H1 (cell line): ENCODE data around the gene SH3PXD2B. TPM values are rescaled to one million over a fixed set of nuclear protein-coding genes. Genes with fewer than 3 reads are reported as not detected.

Experiments
- CTCF ChIA-PET: fragments of 300-600 bp; sonication (Branson Sonifier 250); formaldehyde crosslinking; loops from one replicate; lab custom pipeline; 2021; ENCODE audit not compliant: partially characterized antibody; lab: Charles Lee
- POLR2A ChIA-PET: fragments of 300-600 bp; sonication (Branson Sonifier 250); formaldehyde crosslinking; loops from one replicate; lab custom pipeline; 2021; ENCODE audit warnings: inconsistent platforms; ENCODE audit not compliant: partially characterized antibody; lab: Charles Lee
- DNase-seq, 2 experiments: peaks; one replicate each; pipeline versions ENCODE4 v3.0.0 to v3.0.0-alpha.2; 2010 to 2022; ENCODE audit warnings: low spot score in 2 of 2, low read depth in 1 of 2, mixed read lengths in 1 of 2
- FAIRE-seq: peaks from 2 replicates; lab custom pipeline; 2011; peaks lifted over from hg19 to GRCh38; lab: Jason Lieb, UNC
- H2AFZ ChIP-seq: 2 replicates; pipeline ENCODE4 v1.8.1; 2012; ENCODE audit warnings: low read length, inconsistent platforms
- H2AK5ac ChIP-seq: 2 replicates; pipeline ENCODE4 v1.6.1; 2013; ENCODE audit warnings: low read depth, low read length
- H2BK120ac ChIP-seq: replicated peaks from 2 replicates; pipeline ENCODE3; 2013; ENCODE audit warnings: low read depth, low read length, inconsistent platforms
- H2BK12ac ChIP-seq: 2 replicates; pipeline ENCODE4 v1.6.1; 2013; ENCODE audit warnings: low read depth, low read length
- H2BK15ac ChIP-seq: 2 replicates; pipeline ENCODE4 v1.6.1; 2013; ENCODE audit warnings: low read length
- H2BK20ac ChIP-seq: 2 replicates; pipeline ENCODE4 v1.6.1; 2013; ENCODE audit warnings: low read length
- H2BK5ac ChIP-seq: 2 replicates; pipeline ENCODE4 v1.6.1; 2013; ENCODE audit warnings: low read depth, low read length
- H3K14ac ChIP-seq: 2 replicates; pipeline ENCODE4 v1.6.1; 2013; ENCODE audit warnings: inconsistent platforms; ENCODE audit not compliant: insufficient read length
- H3K18ac ChIP-seq: 2 replicates; pipeline ENCODE4 v1.6.1; 2013; ENCODE audit warnings: low read length; ENCODE audit errors: extremely low read depth
- H3K23ac ChIP-seq: 2 replicates; pipeline ENCODE4 v1.6.1; 2013; ENCODE audit warnings: inconsistent platforms; ENCODE audit not compliant: insufficient read length
- H3K23me2 ChIP-seq: 2 replicates; pipeline ENCODE4 v1.6.1; 2013; ENCODE audit warnings: low read depth, low read length
- H3K27ac ChIP-seq: 2 replicates; pipeline ENCODE4 v1.6.1; 2011; ENCODE audit warnings: low read depth, low read length, inconsistent platforms
- H3K27me3 ChIP-seq, 4 experiments: replicated peaks in 1 of 4; 1 replicate in 1 of 4; 2 replicates in 3 of 4; pipeline versions ENCODE4 v1.6.1 to v1.8.1; 2011 to 2013; ENCODE audit warnings: low read length in 3 of 4, mild to moderate bottlenecking in 3 of 4, inconsistent platforms in 2 of 4, mixed read lengths in 2 of 4, moderate library complexity in 1 of 4; ENCODE audit not compliant: control insufficient read depth in 3 of 4, insufficient read depth in 3 of 4; ENCODE audit errors: extremely low read depth in 1 of 4
- H3K36me3 ChIP-seq, 4 experiments: 2 replicates each; pipeline versions ENCODE4 v1.6.1 to v1.8.1; 2011 to 2013; ENCODE audit warnings: mild to moderate bottlenecking in 4 of 4, low read length in 3 of 4, moderate library complexity in 2 of 4, control low read depth in 1 of 4, inconsistent platforms in 1 of 4; ENCODE audit not compliant: insufficient read depth in 4 of 4, control insufficient read depth in 2 of 4
- H3K4ac ChIP-seq: replicated peaks from 2 replicates; pipeline ENCODE3; 2013; ENCODE audit warnings: low read length, low read depth, mixed read lengths, inconsistent platforms; ENCODE audit not compliant: insufficient read length
- H3K4me1 ChIP-seq, 4 experiments: replicated peaks in 1 of 4; 1 replicate in 1 of 4; 2 replicates in 3 of 4; pipeline versions ENCODE4 v1.6.1 to v1.8.1; 2011 to 2013; ENCODE audit warnings: low read length in 3 of 4, inconsistent platforms in 2 of 4, mixed read lengths in 1 of 4; ENCODE audit not compliant: insufficient read depth in 4 of 4, control insufficient read depth in 3 of 4
- H3K4me2 ChIP-seq, 2 experiments: 2 replicates each; pipeline versions ENCODE4 v1.6.1 to v1.8.1; 2011 to 2013; ENCODE audit warnings: low read depth in 2 of 2, low read length in 2 of 2, control low read depth in 1 of 2, inconsistent platforms in 1 of 2, mild to moderate bottlenecking in 1 of 2; ENCODE audit not compliant: insufficient read depth in 1 of 2
- H3K4me3 ChIP-seq, 4 experiments: fragments of 200-600, 300-600 bp in 1 of 4; sonication (generic), shearing (Covaris generic), sonication (Bioruptor Twin) in 1 of 4; 2 replicates each; pipeline versions ENCODE4 v1.5.1 to v1.8.1; 2011 to 2016; ENCODE audit warnings: low read length in 4 of 4, low read depth in 3 of 4, control low read depth in 2 of 4, inconsistent platforms in 2 of 4, mild to moderate bottlenecking in 2 of 4, mixed read lengths in 1 of 4, moderate library complexity in 1 of 4; ENCODE audit not compliant: insufficient read depth in 2 of 4; ENCODE audit errors: extremely low read depth in 1 of 4
- H3K56ac ChIP-seq: replicated peaks from 2 replicates; pipeline ENCODE3; 2013; ENCODE audit warnings: low read depth, mild to moderate bottlenecking, mixed read lengths, low read length, inconsistent platforms; ENCODE audit not compliant: insufficient read length
- H3K79me1 ChIP-seq: 2 replicates; pipeline ENCODE4 v1.6.1; 2013; ENCODE audit warnings: low read depth, low read length, control low read depth
- H3K79me2 ChIP-seq, 2 experiments: 2 replicates each; pipeline versions ENCODE4 v1.6.1 to v1.8.1; 2012 to 2013; ENCODE audit warnings: low read length in 2 of 2, mild to moderate bottlenecking in 2 of 2, inconsistent platforms in 1 of 2; ENCODE audit not compliant: insufficient read depth in 2 of 2, control insufficient read depth in 1 of 2
- H3K9ac ChIP-seq, 4 experiments: replicated peaks in 1 of 4; 1 replicate in 1 of 4; 2 replicates in 3 of 4; pipeline versions ENCODE4 v1.6.1 to v1.8.1; 2011 to 2013; ENCODE audit warnings: low read depth in 3 of 4, low read length in 3 of 4, control low read depth in 2 of 4, mild to moderate bottlenecking in 2 of 4, moderate library complexity in 2 of 4, inconsistent platforms in 1 of 4; ENCODE audit errors: extremely low read depth in 1 of 4
- H3K9me3 ChIP-seq, 2 experiments: 2 replicates each; pipeline versions ENCODE4 v1.6.1 to v1.8.1; 2012 to 2013; ENCODE audit warnings: mild to moderate bottlenecking in 2 of 2, moderate library complexity in 2 of 2, control low read depth in 1 of 2, inconsistent platforms in 1 of 2, low read depth in 1 of 2, low read length in 1 of 2, mixed read lengths in 1 of 2; ENCODE audit not compliant: insufficient read depth in 2 of 2
- H4K20me1 ChIP-seq, 2 experiments: replicated peaks in 1 of 2; 2 replicates each; pipeline versions ENCODE3 to v1.8.1; 2011 to 2013; ENCODE audit warnings: inconsistent platforms in 2 of 2, low read length in 2 of 2, mild to moderate bottlenecking in 1 of 2; ENCODE audit not compliant: insufficient read depth in 2 of 2, control insufficient read depth in 1 of 2
- H4K5ac ChIP-seq: 2 replicates; pipeline ENCODE4 v1.6.1; 2013; ENCODE audit warnings: low read length, low read depth, mixed read lengths, inconsistent platforms; ENCODE audit not compliant: insufficient read length
- H4K8ac ChIP-seq: 2 replicates; pipeline ENCODE4 v1.8.0; 2013; ENCODE audit warnings: mild to moderate bottlenecking, moderate library complexity, low read length, inconsistent platforms; ENCODE audit not compliant: insufficient read depth; ENCODE audit errors: extremely low read depth
- H4K91ac ChIP-seq: replicated peaks from 2 replicates; pipeline ENCODE3; 2013; ENCODE audit warnings: low read length, mixed read lengths, inconsistent platforms; ENCODE audit not compliant: insufficient read length
- HDAC2 ChIP-seq, 2 experiments: fragments of 300-600 bp in 1 of 2; sonication (generic) in 1 of 2; IDR thresholded peaks; 2 replicates each; pipeline ENCODE4 v1.6.1; 2011 to 2012; ENCODE audit warnings: low read depth in 2 of 2, low read length in 2 of 2, mild to moderate bottlenecking in 2 of 2, moderate library complexity in 2 of 2, borderline replicate concordance in 1 of 2, inconsistent platforms in 1 of 2
- KDM1A ChIP-seq: fragments of 200-600, 300-600 bp; sonication (generic); IDR thresholded peaks from 2 replicates; pipeline ENCODE4 v1.7.1; 2016; ENCODE audit warnings: mild to moderate bottlenecking, low read length, borderline replicate concordance
- PHF8 ChIP-seq: fragments of 200-600 bp; sonication (generic); conservative IDR thresholded peaks from 2 replicates; pipeline ENCODE4 v1.7.1; 2012; ENCODE audit warnings: low read depth, mild to moderate bottlenecking, inconsistent platforms, low read length, moderate library complexity
- RBBP5 ChIP-seq: IDR thresholded peaks from 2 replicates; pipeline ENCODE4 v1.7.1; 2012; ENCODE audit warnings: low read depth, mild to moderate bottlenecking, inconsistent platforms, low read length, moderate library complexity, borderline replicate concordance
- YY1 ChIP-seq: IDR thresholded peaks from 2 replicates; pipeline ENCODE4 v1.6.1; 2011; ENCODE audit warnings: low read depth, mild to moderate bottlenecking, low read length
- WGBS, 2 experiments: shearing (Covaris generic) in 1 of 2; methylation state at CpG; one replicate each; pipeline versions ENCODE4 v1.1.6 to v1.1.7; 2013 to 2015; ENCODE audit warnings: low lambda C conversion rate in 2 of 2, mixed read lengths in 2 of 2, inconsistent platforms in 1 of 2, low coverage in 1 of 2, missing lambda C conversion rate in 1 of 2; ENCODE audit not compliant: insufficient replicate concordance in 2 of 2, insufficient coverage in 1 of 2, insufficient read length in 1 of 2; ENCODE audit errors: extremely low coverage in 1 of 2, missing lambda C conversion rate in 1 of 2; 5-methylcytosine and 5-hydroxymethylcytosine counted together
- polyA plus RNA-seq, 7 experiments: library from polyadenylated mRNA; depleted of rRNA in 3 of 7; stranded (reverse) in 5 of 7; unstranded in 2 of 7; fragments of >200 nt in 5 of 7; fragments of 200-250 nt in 2 of 7; gene quantifications; 1 replicate in 5 of 7; 2 replicates in 1 of 7; 4 replicates in 1 of 7; pipeline versions ENCODE4 v1.2.1 to v1.2.3, GENCODE V29; 2011 to 2013; ENCODE audit warnings: missing spikeins in 2 of 7, mixed read lengths in 2 of 7
- total RNA-seq: library from RNA; stranded (reverse); fragmentation: NEBNext Ultra II Directional; extraction: Animal tissue kit (Norgen Biotek cat#: 25700); gene quantifications from 2 replicates; pipeline ENCODE4 v1.2.1, GENCODE V29; 2021

Gene SH3PXD2B
- total and polyA plus RNA-seq, 2 of the 8 experiments (the other 6 are each of a cell fraction or from before 2014, with no cell fraction given) = 32.9 to 72.9 TPM

DNA sequence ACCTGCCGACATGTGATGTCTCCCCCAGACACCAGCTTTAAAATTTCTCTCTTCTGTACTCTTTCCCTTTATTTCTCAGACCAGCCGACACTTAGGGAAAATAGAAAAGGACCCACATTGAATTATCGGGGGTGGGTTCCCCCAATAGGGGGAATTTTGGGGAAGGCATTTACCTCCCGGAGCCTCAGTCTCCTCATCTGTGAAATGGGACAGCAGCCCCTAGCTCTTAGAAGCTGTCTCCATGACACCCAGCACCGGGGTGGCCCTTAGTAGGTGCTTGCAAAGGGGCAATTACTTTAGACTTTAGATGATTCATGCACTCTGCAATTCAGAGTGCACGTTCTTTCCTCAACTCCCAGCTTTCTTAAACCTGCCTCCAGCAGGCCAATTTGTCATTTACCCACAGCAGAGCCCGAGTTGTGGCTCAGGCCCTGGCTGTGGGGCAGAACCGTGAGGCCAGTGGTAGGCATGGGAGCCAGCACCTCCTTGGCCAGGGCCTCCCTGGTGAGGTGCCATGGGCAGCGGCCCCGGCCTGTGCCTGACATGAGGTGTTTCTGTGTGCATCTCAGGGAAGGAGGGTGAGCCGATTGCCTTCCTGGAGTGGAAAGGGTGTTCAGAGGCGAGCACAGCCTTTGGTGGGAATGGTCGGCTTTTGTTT is 51.7 kb downstream of the SH3PXD2B start:
- Histone ChIP-seq H3K9me3 (no peaks in the 10 kb centered on the region; a peak in 1 of 4 replicates), H3K4me1 (peaks cover 7 to 14% (median 13%) of the 10 kb centered on the region in 4 experiments), H3K18ac (peak overlapping the region; percentile 80), H2BK5ac (peak overlapping the region; percentile 95; the same call in 1 of the 2 replicates), H3K9ac (peak overlapping the region in 3 of 4 experiments; percentile 57 to 68 (median 65); a peak in 6 of 7 replicates), H3K56ac (peak overlapping the region; percentile 62), H4K8ac (peak overlapping the region; percentile 73), H2BK15ac (no peak overlapping the region), H3K14ac (no peak overlapping the region), H3K23me2 (no peaks in the 10 kb centered on the region), H3K79me2 (no peaks in the 10 kb centered on the region), H2AK5ac (peak overlapping the region; percentile 96), H3K4ac (peak overlapping the region; percentile 90), H3K4me3 (no peak overlapping the region), H3K36me3 (peaks cover 4 to 40% (median 7%) of the 10 kb centered on the region in 4 experiments; a peak in 6 of 8 replicates), H3K27me3 (no peaks in the 10 kb centered on the region), H2BK12ac (peak overlapping the region; percentile 94), H4K91ac (peak overlapping the region; percentile 96), H3K23ac (no peak overlapping the region), H3K79me1 (0 out of 2 replicates have a peak, but pooled peaks cover 2% of the 10 kb centered on the region), H4K20me1 (peaks cover 0 to 3% of the 10 kb centered on the region in 2 experiments), H3K4me2 (peak overlapping the region; percentile 31 to 40; a peak in 3 of 4 replicates), H2BK20ac (peak overlapping the region; percentile 86; the same call in 1 of the 2 replicates), H4K5ac (peak overlapping the region; percentile 41), H2BK120ac (peak overlapping the region; percentile 96), H2AFZ (no peak overlapping the region), H3K27ac (peak overlapping the region; percentile 78)
- POLR2A ChIA-PET = interaction anchor here (1.3 kb wide), 1 partner anchor 16 kb away, joined by 3 read pairs; no protein-coding TSS in a partner anchor
- CTCF ChIA-PET = interaction anchor here (0.9 to 2.6 kb wide), 4 partner anchors 11 to 127 kb away, joined by 3 to 10 read pairs (median 3); no protein-coding TSS in a partner anchor
- DNase-seq = no peak
- FAIRE-seq = no peak
- WGBS, 2 experiments = 76% methylated on average over 13 of the region's 13 CpGs; no CpG with 5 or more reads in 1 of the 2 experiments
- TF ChIP-seq RBBP5 (0 out of 2 replicates have a peak, but pooled peaks have one; percentile 45), KDM1A (peak; percentile 92), HDAC2 (IDR thresholded peaks at IDR 0.05; ENCODE audit: borderline replicate concordance in 1 of 2, low read depth in 2 of 2, low read length in 2 of 2) (peak in 1 of 2 experiments; percentile 46; a peak in 1 of 4 replicates), PHF8 (no peak), YY1 (no peak)
